Right lobe of liver (tissue), 6 donors: Measurements from ENCODE around the gene AMIGO1. TPM values are rescaled to one million over a fixed set of nuclear protein-coding genes. Genes with fewer than 3 reads are reported as not detected.

Source experiments
- ATAC-seq, 4 donors: fragments of 200-7000 bp; cut with Tn5 transposase; one replicate each; pipeline ENCODE4 v1.9.1; 2020; ENCODE audit warnings: mild to moderate bottlenecking in 4 of 4, moderate library complexity in 4 of 4
- DNase-seq, 3 donors: peaks; one replicate each; pipeline ENCODE4 v3.0.0-alpha.2; 2020
- H3K27ac ChIP-seq, 3 donors: fragments of 200-600 bp; one replicate each; pipeline ENCODE4 v1.8.0; 2022
- H3K27me3 ChIP-seq, 2 donors: fragments of 200-600 bp; one replicate each; pipeline ENCODE4 v1.8.0; 2022
- H3K36me3 ChIP-seq, 4 donors: fragments of 200-600 bp; sonication (generic) in 1 of 4; one replicate each; pipeline versions ENCODE4 v1.5.1 to v1.8.0; 2017 to 2022; ENCODE audit warnings: control low read depth in 1 of 4
- H3K4me1 ChIP-seq, 4 donors: fragments of 200-600 bp; sonication (generic) in 1 of 4; one replicate each; pipeline versions ENCODE4 v1.5.1 to v1.8.0; 2017 to 2022; ENCODE audit warnings: control low read depth in 1 of 4
- H3K4me3 ChIP-seq, 3 donors: fragments of 200-600 bp; one replicate each; pipeline ENCODE4 v1.8.0; 2022
- H3K9me3 ChIP-seq, 4 donors: fragments of 200-600 bp; sonication (generic) in 1 of 4; one replicate each; pipeline versions ENCODE4 v1.5.1 to v1.8.0; 2017 to 2022; ENCODE audit warnings: control low read depth in 1 of 4
- CTCF ChIP-seq, 4 donors: fragments of 200-600 bp in 3 of 4; fragments of 450-650 bp in 1 of 4; IDR thresholded peaks; one replicate each; pipeline versions ENCODE4 v1.5.1 to v1.8.0; 2016 to 2022; ENCODE audit warnings: antibody characterized with exemption in 4 of 4, mild to moderate bottlenecking in 2 of 4
- POLR2A ChIP-seq: fragments of 450-650 bp; IDR thresholded peaks from one replicate; pipeline ENCODE4 v1.6.1; 2017; ENCODE audit warnings: antibody characterized with exemption, mild to moderate bottlenecking
- WGBS: methylation state at CpG from one replicate; pipeline ENCODE4 v1.1.6; 2018; ENCODE audit warnings: low coverage, low lambda C conversion rate; ENCODE audit not compliant: insufficient coverage; ENCODE audit errors: missing lambda C conversion rate; 5-methylcytosine and 5-hydroxymethylcytosine counted together
- intact Hi-C, 2 donors: fragments of 100-400 bp; cut with DNase I; formaldehyde crosslinking; loops; one replicate each; pipeline versions ENCODE4 v1.11.2 to v1.14.1; 2022
- total RNA-seq, 6 experiments: library from RNA; depleted of rRNA in 2 of 6; stranded (reverse); fragments of >200 nt in 2 of 6; fragmentation: NEBNext Ultra II Directional in 3 of 6; extraction: Animal tissue kit (Norgen Biotek cat#: 25700) in 3 of 6; gene quantifications; one replicate each; pipeline versions ENCODE4 v1.1.0 to v1.2.4, GENCODE V29; 2016 to 2023
- donor health status: DM: no; HTN: yes; CAD: no.
- donor health status: DM: no; HTN: no; CAD: no.
- donor health status: DM: no; HTN: no; CAD: no.
- donor health status: DM: no; HTN: yes; CAD: no.
- donor health status: DM: no; HTN: yes; CAD: no.

AMIGO1 gene
- total RNA-seq, 6 experiments from 2014 or later: 2.6 to 3.9 (median 3.2) TPM

GRCh38 chr1:109508001-109508872 lies 1.3 kb downstream of the AMIGO1 start:
- intact Hi-C loops: no loop called here
- peaks cover 0 to 3% (median 1%) of the 10 kb centered on the region in 4 donors for H3K4me1 ChIP-seq
- H3K4me3 ChIP-seq: no peak overlapping the region
- no peaks in the 10 kb centered on the region for H3K9me3 ChIP-seq
- no peak for ATAC-seq
- WGBS: 87% methylated on average over 17 of the region's 25 CpGs
- H3K27ac ChIP-seq: no peak overlapping the region
- TF ChIP-seq POLR2A (no peak), CTCF (IDR thresholded peaks at IDR 0.05) (no peak)
- DNase-seq: no peak
- H3K27me3 ChIP-seq: no peaks in the 10 kb centered on the region
- no peaks in the 10 kb centered on the region for H3K36me3 ChIP-seq

GRCh38 chr1:109504974-109505373 lies 4.6 kb downstream of the AMIGO1 start:
- H3K36me3 ChIP-seq: no peaks in the 10 kb centered on the region
- no peak for TF ChIP-seq CTCF (IDR thresholded peaks at IDR 0.05)
- no peak for TF ChIP-seq POLR2A
- intact Hi-C loops: no loop called here
- H3K27ac ChIP-seq: no peak overlapping the region
- no peaks in the 10 kb centered on the region for H3K27me3 ChIP-seq
- 80% methylated on average over 1 of the region's 1 CpG for WGBS
- no peak for DNase-seq
- no peak for ATAC-seq
- no peak overlapping the region for H3K4me3 ChIP-seq
- H3K4me1 ChIP-seq: peaks cover 0 to 2% (median under 1%) of the 10 kb centered on the region in 4 donors
- H3K9me3 ChIP-seq: no peaks in the 10 kb centered on the region

GRCh38 chr1:109503935-109504334 lies 5.6 kb downstream of the AMIGO1 start:
- intact Hi-C loops: no loop called here
- TF ChIP-seq POLR2A (no peak), CTCF (IDR thresholded peaks at IDR 0.05) (no peak)
- H3K27ac ChIP-seq: no peak overlapping the region
- no peak overlapping the region for H3K4me3 ChIP-seq
- no peaks in the 10 kb centered on the region for H3K27me3 ChIP-seq
- WGBS: 80% methylated on average over 3 of the region's 5 CpGs
- ATAC-seq (no peak), DNase-seq (no peak)
- H3K36me3 ChIP-seq: no peaks in the 10 kb centered on the region
- H3K9me3 ChIP-seq: no peaks in the 10 kb centered on the region
- H3K4me1 ChIP-seq: no peaks in the 10 kb centered on the region

- no peak for TF ChIP-seq CTCF (IDR thresholded peaks at IDR 0.05)
- no peak for TF ChIP-seq POLR2A
- Histone ChIP-seq H3K4me3 (no peak overlapping the region), H3K36me3 (no peaks in the 10 kb centered on the region), H3K27ac (no peak overlapping the region), H3K4me1 (no peaks in the 10 kb centered on the region), H3K27me3 (no peaks in the 10 kb centered on the region), H3K9me3 (no peaks in the 10 kb centered on the region)
- ATAC-seq (no peak), DNase-seq (no peak)
- intact Hi-C loops: no loop called here
- WGBS: 58% methylated on average over 2 of the region's 3 CpGs
Measured at GRCh38 chr1:109502364-109502851, 7.1 kb downstream of the AMIGO1 start.
